Tongue (tissue), 2 donors: Measurements from ENCODE around the gene RAB3A. TPM values are rescaled to one million over a fixed set of nuclear protein-coding genes. Genes with fewer than 3 reads are reported as not detected.

Source experiments
- DNase-seq: peaks from one replicate; pipeline ENCODE4 v3.0.0-alpha.2; 2015
- total RNA-seq: library from RNA; depleted of rRNA; stranded (reverse); fragments of >200 nt; gene quantifications from one replicate; pipeline ENCODE4 v1.2.3, GENCODE V29; 2014

The RAB3A gene
- 2.1 TPM for total RNA-seq

- DNase-seq, result peak; percentile 100
These were observed at the start of gene RAB3A for GRCh38 chr19:18203863-18204393. RAB3A (minus strand) TSS chr19:18204042; CDS start chr19:18202740, 1,302 bp downstream.

- no peak for DNase-seq
These were observed 49.3 kb upstream of the RAB3A start for GRCh38 chr19:18253130-18253529.

- DNase-seq, result no peak
These were observed 48.5 kb upstream of the RAB3A start for GRCh38 chr19:18252370-18252717.

GRCh38 chr19:18251587-18252369, 47.9 kb upstream of the RAB3A start:
- DNase-seq, result peak; percentile 87

- no peak for DNase-seq
These were observed 46.0 kb upstream of the RAB3A start for GRCh38 chr19:18249834-18250233.

- no peak for DNase-seq
These were observed 41.5 kb upstream of the RAB3A start for GRCh38 chr19:18245297-18245696.

GRCh38 chr19:18239303-18239702, 35.5 kb upstream of the RAB3A start:
- DNase-seq, result no peak

- no peak for DNase-seq
These were observed 30.4 kb upstream of the RAB3A start for GRCh38 chr19:18234194-18234593.

- DNase-seq, result peak; percentile 74
These were observed 29.5 kb upstream of the RAB3A start for GRCh38 chr19:18233224-18233825.

GRCh38 chr19:18232540-18233223, 28.8 kb upstream of the RAB3A start:
- DNase-seq, result no peak

- no peak for DNase-seq
These were observed 27.9 kb upstream of the RAB3A start for GRCh38 chr19:18231775-18232174.

- no peak for DNase-seq
These were observed 27.3 kb upstream of the RAB3A start for GRCh38 chr19:18230941-18231734.

- no peak for DNase-seq
These were observed 26.1 kb upstream of the RAB3A start for GRCh38 chr19:18229915-18230314.

GRCh38 chr19:18229474-18229873, 25.6 kb upstream of the RAB3A start:
- no peak for DNase-seq

- no peak for DNase-seq
These were observed 24.0 kb upstream of the RAB3A start for GRCh38 chr19:18227781-18228271.

GRCh38 chr19:18226956-18227780, 23.3 kb upstream of the RAB3A start:
- peak; percentile 40 for DNase-seq

- peak; percentile 37 for DNase-seq
These were observed 22.0 kb upstream of the RAB3A start, which contains the start of gene PDE4C for GRCh38 chr19:18225702-18226468. PDE4C (minus strand) TSS chr19:18226438; CDS start chr19:18226415, 23 bp downstream.

GRCh38 chr19:18225355-18225701, 21.5 kb upstream of the RAB3A start:
- DNase-seq, result no peak

GRCh38 chr19:18224525-18225354, 20.9 kb upstream of the RAB3A start:
- peak; percentile 98 for DNase-seq
